HepG2 (cell line): ENCODE data around the gene AFF4. TPM values are rescaled to one million over a fixed set of nuclear protein-coding genes. Genes with fewer than 3 reads are reported as not detected.

Source experiments
- ATF7 ChIP-seq, 2 experiments: fragments of 450-650 bp in 1 of 2; sonication (generic) in 1 of 2; formaldehyde crosslinking in 1 of 2; IDR thresholded peaks; 2 replicates each; pipeline versions ENCODE4 v1.4.0 to v1.6.1; 2016 to 2020; ENCODE audit warnings: antibody characterized with exemption in 1 of 2, mild to moderate bottlenecking in 1 of 2, missing genetic modification reagents in 1 of 2
- CENPBD1 ChIP-seq: sonication (generic); formaldehyde crosslinking; IDR thresholded peaks from 2 replicates; pipeline ENCODE4 v1.8.0; 2022; ENCODE audit warnings: missing genetic modification reagents, low read depth, mild to moderate bottlenecking, borderline replicate concordance
- CREB1 ChIP-seq, 2 experiments: fragments of 450-650 bp in 1 of 2; IDR thresholded peaks; 2 replicates each; pipeline ENCODE4 v1.6.1; 2016 to 2017; ENCODE audit warnings: control low read depth in 1 of 2, mild to moderate bottlenecking in 1 of 2, missing compliant biosample characterization in 1 of 2, missing genetic modification characterization in 1 of 2
- HMGXB3 ChIP-seq: sonication (generic); formaldehyde crosslinking; IDR thresholded peaks from 2 replicates; pipeline ENCODE4 v1.4.0; 2020; ENCODE audit warnings: missing genetic modification reagents, borderline replicate concordance
- HMGXB4 ChIP-seq, 2 experiments: sonication (generic) in 1 of 2; formaldehyde crosslinking in 1 of 2; IDR thresholded peaks; 2 replicates each; pipeline versions ENCODE4 v1.4.0 to v1.6.1; 2018 to 2020; ENCODE audit warnings: missing genetic modification reagents in 2 of 2, borderline replicate concordance in 1 of 2, low read depth in 1 of 2, mild to moderate bottlenecking in 1 of 2, missing biosample characterization in 1 of 2
- IKZF1 ChIP-seq: fragments of 450-650 bp; IDR thresholded peaks from 2 replicates; pipeline ENCODE4 v1.7.1; 2016
- KDM3A ChIP-seq: IDR thresholded peaks from 2 replicates; pipeline ENCODE4 v1.6.1; 2018; ENCODE audit warnings: low read depth, missing compliant biosample characterization
- KMT2B ChIP-seq: IDR thresholded peaks from 2 replicates; pipeline ENCODE4 v1.6.1; 2016; ENCODE audit warnings: missing genetic modification reagents, missing compliant biosample characterization
- MAX ChIP-seq: IDR thresholded peaks from 2 replicates; pipeline ENCODE4 v1.6.1; 2012; ENCODE audit warnings: inconsistent platforms
- NCOA2 ChIP-seq: sonication (generic); formaldehyde crosslinking; IDR thresholded peaks from 2 replicates; pipeline ENCODE4 v1.8.0; 2022; ENCODE audit warnings: inconsistent platforms
- POLR2A ChIP-seq, 2 experiments: IDR thresholded peaks; 2 replicates each; pipeline ENCODE4 v1.6.1; 2011; ENCODE audit warnings: low read depth in 2 of 2, low read length in 2 of 2, mild to moderate bottlenecking in 1 of 2, moderate library complexity in 1 of 2; ENCODE audit not compliant: insufficient read depth in 1 of 2
- SIX1 ChIP-seq: sonication (generic); formaldehyde crosslinking; IDR thresholded peaks from 2 replicates; pipeline ENCODE4 v1.4.0; 2020; ENCODE audit warnings: missing genetic modification reagents, borderline replicate concordance
- SP140L ChIP-seq: sonication (generic); formaldehyde crosslinking; IDR thresholded peaks from 2 replicates; pipeline ENCODE4 v1.4.0; 2020; ENCODE audit warnings: missing genetic modification reagents, borderline replicate concordance
- TFAP4 ChIP-seq: sonication (generic); IDR thresholded peaks from 2 replicates; pipeline ENCODE4 v1.6.1; 2016; ENCODE audit warnings: low read depth, borderline replicate concordance
- ZNF33A ChIP-seq: sonication (generic); formaldehyde crosslinking; IDR thresholded peaks from 2 replicates; pipeline ENCODE4 v1.5.1; 2020; ENCODE audit warnings: missing genetic modification reagents, mild to moderate bottlenecking, moderate library complexity, borderline replicate concordance
- ZNF383 ChIP-seq: sonication (generic); formaldehyde crosslinking; IDR thresholded peaks from 2 replicates; pipeline ENCODE4 v1.4.0; 2020; ENCODE audit warnings: missing genetic modification reagents, mild to moderate bottlenecking, borderline replicate concordance
- ZNF510 ChIP-seq: sonication (generic); formaldehyde crosslinking; IDR thresholded peaks from 2 replicates; pipeline ENCODE4 v1.4.0; 2020; ENCODE audit warnings: low read depth, mild to moderate bottlenecking, missing genetic modification reagents
- ZNF570 ChIP-seq: sonication (generic); formaldehyde crosslinking; IDR thresholded peaks from 2 replicates; pipeline ENCODE4 v1.4.0; 2020; ENCODE audit warnings: mild to moderate bottlenecking, missing genetic modification reagents, borderline replicate concordance
- ZNF652 ChIP-seq: IDR thresholded peaks from 2 replicates; pipeline ENCODE4 v1.6.1; 2016; ENCODE audit warnings: low read depth, borderline replicate concordance
- ZNF7 ChIP-seq: IDR thresholded peaks from 2 replicates; pipeline ENCODE4 v1.6.1; 2016; ENCODE audit warnings: missing biosample characterization, missing genetic modification reagents
- ZNF746 ChIP-seq: sonication (generic); formaldehyde crosslinking; IDR thresholded peaks from 2 replicates; pipeline ENCODE4 v1.8.0; 2022; ENCODE audit warnings: mild to moderate bottlenecking, missing genetic modification reagents
- ZSCAN9 ChIP-seq: IDR thresholded peaks from 2 replicates; pipeline ENCODE4 v1.6.1; 2016; ENCODE audit warnings: borderline replicate concordance
- polyA plus RNA-seq, 8 experiments: library from polyadenylated mRNA; depleted of rRNA in 3 of 8; stranded (reverse) in 7 of 8; unstranded in 1 of 8; fragments of >200 nt; fragmentation: Illumina TruSeq in 4 of 8; extraction: Trizol in 4 of 8; gene quantifications; 2 replicates each; pipeline versions ENCODE4 v1.2.1 to v1.2.3, GENCODE V29; 2011 to 2016; ENCODE audit warnings: low read depth in 4 of 8, missing spikeins in 1 of 8, mixed read lengths in 1 of 8; ENCODE audit not compliant: insufficient read depth in 1 of 8
- total RNA-seq, 5 experiments: library from RNA; depleted of rRNA; stranded (reverse); fragments of >200 nt; fragmentation: Illumina TruSeq; extraction: Trizol; gene quantifications; 2 replicates each; pipeline ENCODE4 v1.2.3, GENCODE V29; 2016; ENCODE audit warnings: low read depth in 1 of 5

The AFF4 gene
- total and polyA plus RNA-seq, 2 of the 13 experiments (the other 11 are each of a cell fraction or from before 2014, with no cell fraction given) = 22.1 to 25.5 TPM

GRCh38 chr5:132962429-132963021 lies 909 bp downstream of the AFF4 start (continued):
- peak; percentile 18; the same call in 1 of the 2 replicates for TF ChIP-seq HMGXB3 (CRISPR knock-in tag)
- no peak for TF ChIP-seq ZNF383 (CRISPR knock-in tag)
- 0 out of 2 replicates have a peak, but pooled peaks have one; percentile 12 for TF ChIP-seq NCOA2 (CRISPR knock-in tag)
- no peak for TF ChIP-seq CENPBD1 (CRISPR knock-in tag)
- no peak for TF ChIP-seq ZNF746 (CRISPR knock-in tag)
- 0 out of 4 replicates have a peak, but pooled peaks of 1 of the 2 experiments have one; percentile 31 for TF ChIP-seq POLR2A (IDR thresholded peaks at IDR 0.05; ENCODE audit: insufficient read depth in 1 of 2, low read depth in 2 of 2, low read length in 2 of 2)
- 0 out of 2 replicates have a peak, but pooled peaks have one; percentile 35 for TF ChIP-seq ZSCAN9 (CRISPR knock-in tag)
- 0 out of 2 replicates have a peak, but pooled peaks have one; percentile 26 for TF ChIP-seq ZNF570 (CRISPR knock-in tag)
- no peak for TF ChIP-seq MAX
- no peak for TF ChIP-seq KDM3A (CRISPR knock-in tag)
- TF ChIP-seq TFAP4 = peak; percentile 22; the same call in 1 of the 2 replicates
- 0 out of 2 replicates have a peak, but pooled peaks have one; percentile 25 for TF ChIP-seq SP140L
- TF ChIP-seq KMT2B = 0 out of 2 replicates have a peak, but pooled peaks have one; percentile 28
- 0 out of 2 replicates have a peak, but pooled peaks have one; percentile 14 for TF ChIP-seq ATF7 (IDR thresholded peaks at IDR 0.05)
- TF ChIP-seq ATF7 (CRISPR knock-in tag; IDR thresholded peaks at IDR 0.05) = no peak
- TF ChIP-seq ZNF510 (CRISPR knock-in tag) = no peak
- no peak for TF ChIP-seq ZNF7 (CRISPR knock-in tag)
- peak; percentile 34 for TF ChIP-seq CREB1 (IDR thresholded peaks at IDR 0.05)
- peak; percentile 62 for TF ChIP-seq CREB1 (CRISPR knock-in tag; IDR thresholded peaks at IDR 0.05)
- TF ChIP-seq ZNF33A (CRISPR knock-in tag) = no peak
- no peak for TF ChIP-seq IKZF1
- peak; percentile 72 for TF ChIP-seq ZNF652
- TF ChIP-seq HMGXB4 (CRISPR knock-in tag; IDR thresholded peaks at IDR 0.05; ENCODE audit: borderline replicate concordance in 1 of 2, low read depth in 1 of 2) = no peak
- no peak for TF ChIP-seq SIX1
